ENCODE results near the gene NT5C.

Gene NT5C

DNA sequence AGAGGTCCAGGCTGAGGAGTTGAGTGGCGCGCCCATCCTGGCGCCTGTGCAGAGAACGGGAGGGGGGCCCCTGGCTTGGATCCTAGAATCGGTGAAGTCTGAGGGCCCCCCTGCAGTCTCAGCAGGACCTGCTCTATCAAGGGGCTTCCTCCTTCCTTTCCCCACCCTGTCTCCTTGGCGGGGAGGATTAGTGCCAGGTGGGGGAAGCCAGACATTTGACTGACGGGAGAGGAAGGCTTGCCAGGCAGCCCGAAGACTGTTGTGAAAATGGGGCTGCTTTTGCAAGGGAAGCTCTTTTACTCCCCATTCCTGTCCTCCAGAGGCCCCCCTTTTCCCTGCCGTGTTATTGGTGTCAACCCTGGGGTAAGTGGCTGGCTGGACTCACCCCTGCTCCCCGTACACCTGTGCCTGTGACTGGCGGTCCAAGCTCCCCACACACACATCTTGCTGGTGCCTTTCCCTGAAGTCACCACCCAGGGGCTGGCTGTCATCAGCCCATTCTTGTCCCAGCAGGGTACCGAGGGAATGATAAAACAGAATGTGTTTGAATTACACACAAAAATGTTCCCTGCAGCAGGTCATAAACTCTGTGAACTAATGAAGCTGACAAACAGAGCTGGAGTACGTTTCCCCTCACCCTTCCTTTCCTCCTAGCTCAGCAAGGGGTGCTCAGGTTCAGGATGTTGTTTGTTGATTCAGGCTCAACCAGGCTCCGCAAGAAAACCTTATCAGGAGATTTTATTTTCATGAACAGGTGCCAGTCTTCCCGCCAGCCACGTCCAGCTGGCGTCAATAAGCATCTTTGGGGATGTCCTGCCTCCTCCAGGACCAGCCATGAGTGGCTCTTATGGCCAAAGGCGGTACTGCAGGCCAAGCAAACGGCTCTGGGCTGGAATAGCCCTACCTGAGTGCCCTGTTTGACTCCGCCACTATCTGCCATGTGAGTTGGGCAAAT is 26.1 kb downstream of the NT5C start:
- intact Hi-C loops (cut with micrococcal nuclease), result no loop called here
- no peaks in the 10 kb centered on the region for H3K9me3 Mint-ChIP-seq

DNA sequence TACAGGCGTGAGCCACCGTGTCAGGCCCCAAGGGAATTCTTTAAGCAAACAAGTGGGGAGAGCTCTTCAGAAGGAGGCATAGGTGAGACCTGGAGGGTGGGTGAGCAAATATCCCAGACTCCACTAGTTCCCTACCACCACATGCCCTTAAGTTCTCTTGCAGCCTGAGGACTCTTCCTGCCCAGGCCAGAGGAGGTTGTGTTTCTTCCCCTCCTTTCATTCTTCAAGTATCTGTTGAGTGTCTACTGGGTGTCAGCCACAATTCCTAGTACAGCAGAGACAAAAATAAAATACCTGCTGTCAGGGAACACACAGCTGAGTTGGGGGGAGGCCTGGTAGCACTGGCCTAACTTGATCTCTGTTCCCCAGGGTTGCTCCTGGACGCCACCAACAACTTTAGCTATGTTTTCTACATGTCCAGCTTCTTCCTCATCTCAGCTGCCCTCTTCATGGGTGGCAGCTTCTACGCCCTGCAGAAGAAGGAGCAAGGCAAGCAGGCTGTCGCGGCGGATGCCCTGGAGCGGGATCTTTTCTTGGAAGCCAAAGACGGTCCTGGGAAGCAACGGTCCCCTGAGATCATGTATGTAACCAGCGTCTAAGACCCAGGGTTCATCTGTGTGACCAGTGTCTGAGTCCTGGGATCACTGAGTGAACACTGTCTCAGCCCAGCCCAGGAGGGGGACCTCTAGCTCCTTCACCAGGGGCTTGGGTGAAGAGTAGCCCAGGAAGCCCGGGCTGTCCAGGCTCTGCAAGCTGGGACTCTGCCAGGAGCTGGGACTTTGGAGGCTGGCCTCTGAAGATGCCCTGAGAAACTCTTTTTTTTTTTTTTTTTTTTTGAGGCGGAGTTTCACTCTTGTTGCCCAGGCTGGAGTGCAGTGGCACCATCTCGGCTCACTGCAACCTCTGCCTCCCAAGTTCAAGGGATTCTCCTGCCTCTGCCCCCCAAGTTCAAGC is 27.7 kb downstream of the NT5C start:
- Mint-ChIP-seq H3K9me3 (no peaks in the 10 kb centered on the region), H3K27me3 (peaks cover 11% of the 10 kb centered on the region), H3K4me1 (ENCODE audit: low read depth) (peaks cover 23% of the 10 kb centered on the region), H3K36me3 (ENCODE audit: low read depth) (peaks cover 68% of the 10 kb centered on the region), H3K4me3 (no peak overlapping the region), H3K27ac (no peak overlapping the region)
- intact Hi-C loops (cut with micrococcal nuclease), result no loop called here

More for the DNA sequence above, 26.1 kb downstream of the NT5C start:
- Mint-ChIP-seq H3K27ac (no peak overlapping the region), H3K36me3 (ENCODE audit: low read depth) (peaks cover 53% of the 10 kb centered on the region), H3K27me3 (peaks cover 14% of the 10 kb centered on the region), H3K4me1 (ENCODE audit: low read depth) (peaks cover 31% of the 10 kb centered on the region), H3K4me3 (no peak overlapping the region)

DNA sequence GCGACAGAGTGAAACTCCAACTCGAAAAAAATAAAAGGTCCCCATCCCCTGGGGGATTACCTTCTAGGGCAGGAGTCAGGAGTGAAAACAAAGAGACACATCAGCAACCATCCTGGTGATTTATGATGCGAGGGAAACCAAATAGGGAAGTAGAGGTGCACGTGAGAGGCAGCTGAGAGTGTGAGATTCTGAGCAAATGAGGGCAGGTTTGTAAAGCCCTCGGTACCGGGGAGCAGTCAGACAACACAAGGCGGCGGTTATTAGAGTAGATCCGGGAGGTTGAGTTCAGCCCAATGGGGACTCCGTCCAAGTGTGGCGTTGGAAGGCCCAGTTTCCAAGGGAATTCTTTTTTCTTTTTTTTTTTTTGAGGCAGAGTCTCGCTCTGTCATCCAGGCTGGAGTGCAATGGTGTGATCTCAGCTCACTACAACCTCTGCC is 29.1 kb downstream of the NT5C start:
- Mint-ChIP-seq H3K9me3 (no peaks in the 10 kb centered on the region), H3K4me3 (no peak overlapping the region), H3K36me3 (ENCODE audit: low read depth) (peaks cover 83% of the 10 kb centered on the region), H3K4me1 (ENCODE audit: low read depth) (peaks cover 22% of the 10 kb centered on the region), H3K27ac (peak overlapping the region; percentile 67), H3K27me3 (no peaks in the 10 kb centered on the region)
- intact Hi-C loops (cut with micrococcal nuclease), result no loop called here

GRCh38 chr17:75099881-75100595 is 31.5 kb downstream of the NT5C start:
- no peak overlapping the region for H3K4me3 Mint-ChIP-seq
- no peaks in the 10 kb centered on the region for H3K9me3 Mint-ChIP-seq
- H3K27ac Mint-ChIP-seq, result no peak overlapping the region
- H3K4me1 Mint-ChIP-seq (ENCODE audit: low read depth), result peaks cover 37% of the 10 kb centered on the region
- H3K36me3 Mint-ChIP-seq (ENCODE audit: low read depth), result peaks cover 68% of the 10 kb centered on the region
- intact Hi-C loops (cut with micrococcal nuclease), result no loop called here
- no peaks in the 10 kb centered on the region for H3K27me3 Mint-ChIP-seq

DNA sequence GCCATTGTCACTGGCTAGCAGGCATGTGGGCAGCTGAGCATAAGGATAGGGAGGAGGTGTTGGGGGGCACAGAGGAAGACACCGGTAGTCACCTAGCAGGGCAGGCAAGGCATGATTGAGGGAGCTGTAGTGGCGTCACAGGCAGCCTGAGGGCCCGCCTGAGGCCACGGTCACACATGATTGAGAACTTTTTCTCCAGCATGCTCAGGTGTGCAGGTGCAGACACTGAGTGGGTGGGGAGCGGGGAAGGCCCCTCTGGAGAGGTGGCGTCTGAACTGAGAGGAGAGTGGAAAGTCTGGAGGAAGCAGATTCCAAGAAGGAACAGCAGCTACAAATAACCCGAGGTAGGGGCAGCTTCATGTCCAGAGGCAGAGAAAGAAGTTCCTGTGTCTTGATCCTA is 32.7 kb downstream of the NT5C start:
- Mint-ChIP-seq H3K4me3 (no peak overlapping the region), H3K9me3 (no peaks in the 10 kb centered on the region), H3K27ac (no peak overlapping the region), H3K27me3 (no peaks in the 10 kb centered on the region), H3K4me1 (ENCODE audit: low read depth) (peaks cover 45% of the 10 kb centered on the region), H3K36me3 (ENCODE audit: low read depth) (peaks cover 67% of the 10 kb centered on the region)
- intact Hi-C loops (cut with micrococcal nuclease), result no loop called here

GRCh38 chr17:75097865-75098264 is 33.7 kb downstream of the NT5C start:
- Mint-ChIP-seq H3K4me1 (ENCODE audit: low read depth) (peaks cover 55% of the 10 kb centered on the region), H3K4me3 (no peak overlapping the region), H3K36me3 (ENCODE audit: low read depth) (peaks cover 65% of the 10 kb centered on the region), H3K27me3 (no peaks in the 10 kb centered on the region), H3K9me3 (no peaks in the 10 kb centered on the region), H3K27ac (no peak overlapping the region)
- intact Hi-C loops (cut with micrococcal nuclease), result no loop called here

DNA sequence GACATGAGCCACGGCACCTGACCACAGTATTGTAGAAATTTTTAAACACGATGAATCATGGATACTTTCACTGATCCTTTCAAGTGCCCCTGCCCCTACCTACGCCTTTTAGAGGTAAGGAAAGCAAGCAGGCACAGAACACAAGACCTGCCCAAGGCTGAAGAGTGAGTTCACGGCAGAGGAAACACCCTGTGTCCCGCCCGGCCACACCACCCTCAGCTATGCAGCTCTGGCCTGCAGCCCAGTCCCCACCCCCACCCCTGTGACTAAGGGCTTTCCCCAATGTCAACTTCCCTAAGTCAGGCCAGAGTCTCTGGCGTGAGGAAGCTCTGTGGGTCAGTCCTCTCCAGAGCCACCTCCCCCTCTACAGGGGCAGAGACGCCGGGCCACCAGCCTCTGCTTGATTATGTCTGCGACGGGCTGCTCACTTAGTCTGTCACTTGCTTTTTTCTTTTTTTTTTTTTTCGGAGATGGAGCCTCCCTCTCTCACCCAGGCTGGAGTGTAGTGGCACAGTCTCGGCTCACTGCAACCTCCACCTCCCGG is 35.4 kb downstream of the NT5C start:
- Mint-ChIP-seq H3K36me3 (ENCODE audit: low read depth) (peaks cover 59% of the 10 kb centered on the region), H3K9me3 (no peaks in the 10 kb centered on the region), H3K4me1 (ENCODE audit: low read depth) (peaks cover 58% of the 10 kb centered on the region), H3K27me3 (no peaks in the 10 kb centered on the region), H3K4me3 (peak overlapping the region; percentile 7), H3K27ac (peak overlapping the region; percentile 52)
- intact Hi-C loops (cut with micrococcal nuclease), result no loop called here

DNA sequence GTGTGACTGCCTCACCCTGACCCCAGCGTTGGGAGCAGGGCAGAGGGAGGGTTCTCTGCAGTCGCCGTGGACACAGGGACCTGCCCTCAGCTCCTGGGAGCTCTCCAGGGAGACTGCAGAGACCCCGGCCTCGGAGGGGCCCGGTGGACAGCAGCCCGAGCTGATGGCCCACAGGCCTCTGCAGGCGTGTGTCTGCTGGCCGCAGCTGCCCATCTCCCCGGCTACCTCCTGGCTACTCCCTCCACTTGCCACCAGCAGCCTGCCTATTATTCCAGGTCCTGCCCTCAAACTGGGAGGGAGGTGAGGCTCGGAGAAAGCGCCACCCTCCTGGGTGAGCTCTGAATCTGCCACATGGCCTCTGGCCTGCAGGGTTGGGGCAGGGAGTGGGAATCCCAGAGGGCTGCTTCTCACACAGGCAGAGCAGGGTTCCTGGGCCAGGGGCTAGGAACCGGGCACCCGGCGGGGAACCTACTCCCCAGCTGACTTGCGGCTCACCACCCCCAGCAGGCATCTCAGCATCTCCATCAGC is 36.6 kb downstream of the NT5C start:
- no peaks in the 10 kb centered on the region for H3K9me3 Mint-ChIP-seq
- H3K27ac Mint-ChIP-seq, result no peak overlapping the region
- H3K4me1 Mint-ChIP-seq (ENCODE audit: low read depth), result peaks cover 70% of the 10 kb centered on the region

GRCh38 chr17:75093548-75094158 is 37.9 kb downstream of the NT5C start:
- no peaks in the 10 kb centered on the region for H3K9me3 Mint-ChIP-seq
- peaks cover 78% of the 10 kb centered on the region for H3K4me1 Mint-ChIP-seq (ENCODE audit: low read depth)
- no peaks in the 10 kb centered on the region for H3K27me3 Mint-ChIP-seq
- intact Hi-C loops (cut with micrococcal nuclease), result no loop called here
- peaks cover 40% of the 10 kb centered on the region for H3K36me3 Mint-ChIP-seq (ENCODE audit: low read depth)
- H3K4me3 Mint-ChIP-seq, result no peak overlapping the region
- peak overlapping the region; percentile 61 for H3K27ac Mint-ChIP-seq

More for the DNA sequence above, 36.6 kb downstream of the NT5C start:
- Mint-ChIP-seq H3K36me3 (ENCODE audit: low read depth) (peaks cover 51% of the 10 kb centered on the region), H3K27me3 (no peaks in the 10 kb centered on the region), H3K4me3 (no peak overlapping the region)
- intact Hi-C loops (cut with micrococcal nuclease), result no loop called here

GRCh38 chr17:75091855-75092327 is 39.7 kb downstream of the NT5C start:
- intact Hi-C loops (cut with micrococcal nuclease), result no loop called here
- H3K4me1 Mint-ChIP-seq (ENCODE audit: low read depth), result peaks cover 86% of the 10 kb centered on the region
- H3K27ac Mint-ChIP-seq, result peak overlapping the region; percentile 61
- peaks cover 28% of the 10 kb centered on the region for H3K36me3 Mint-ChIP-seq (ENCODE audit: low read depth)
- H3K27me3 Mint-ChIP-seq, result no peaks in the 10 kb centered on the region
- no peak overlapping the region for H3K4me3 Mint-ChIP-seq
- H3K9me3 Mint-ChIP-seq, result no peaks in the 10 kb centered on the region

GRCh38 chr17:75090871-75091854 is 40.4 kb downstream of the NT5C start:
- Mint-ChIP-seq H3K27ac (peak overlapping the region; percentile 57), H3K4me1 (ENCODE audit: low read depth) (peaks cover 88% of the 10 kb centered on the region), H3K9me3 (no peaks in the 10 kb centered on the region), H3K4me3 (peak overlapping the region; percentile 27), H3K27me3 (no peaks in the 10 kb centered on the region), H3K36me3 (ENCODE audit: low read depth) (peaks cover 27% of the 10 kb centered on the region)
- intact Hi-C loops (cut with micrococcal nuclease), result no loop called here
